GM21423 (cell line): ENCODE measurements around the gene HHAT.

Source experiments
- ATAC-seq: cut with Tn5 transposase; IDR thresholded peaks from one replicate; pipeline ENCODE4 v1.9.1; 2021; ENCODE audit warnings: mild to moderate bottlenecking, moderate library complexity; ENCODE audit not compliant: unreplicated experiment

HHAT gene

GRCh38 chr1:210328746-210329503 lies at the start of gene HHAT:
HHAT (plus strand) TSS chr1:210328902; CDS start chr1:210348976, 20,074 bp downstream.
- peak; percentile 54 for ATAC-seq

GRCh38 chr1:210280221-210280620 lies 48.5 kb upstream of the HHAT start:
- ATAC-seq: no peak

- no peak for ATAC-seq
Measured at GRCh38 chr1:210288116-210288515, 40.6 kb upstream of the HHAT start.

GRCh38 chr1:210289248-210289647 lies 39.5 kb upstream of the HHAT start:
- ATAC-seq: no peak

GRCh38 chr1:210291081-210291764 lies 37.5 kb upstream of the HHAT start:
- no peak for ATAC-seq

- no peak for ATAC-seq
Measured at GRCh38 chr1:210291786-210292230, 36.9 kb upstream of the HHAT start.

GRCh38 chr1:210292231-210292871 lies 36.4 kb upstream of the HHAT start:
- peak; percentile 70 for ATAC-seq

- ATAC-seq: no peak
Measured at GRCh38 chr1:210293171-210293607, 35.5 kb upstream of the HHAT start.

- no peak for ATAC-seq
Measured at GRCh38 chr1:210294999-210295745, 33.5 kb upstream of the HHAT start.

- no peak for ATAC-seq
Measured at GRCh38 chr1:210296682-210297081, 32.0 kb upstream of the HHAT start.

- no peak for ATAC-seq
Measured at GRCh38 chr1:210298296-210298695, 30.4 kb upstream of the HHAT start.

GRCh38 chr1:210298936-210299335 lies 29.8 kb upstream of the HHAT start:
- ATAC-seq: no peak

GRCh38 chr1:210299501-210299900 lies 29.2 kb upstream of the HHAT start:
- ATAC-seq: no peak

- no peak for ATAC-seq
Measured at GRCh38 chr1:210300923-210301614, 27.6 kb upstream of the HHAT start.

- ATAC-seq: no peak
Measured at GRCh38 chr1:210301615-210302000, 27.1 kb upstream of the HHAT start.

- no peak for ATAC-seq
Measured at GRCh38 chr1:210302501-210302900, 26.2 kb upstream of the HHAT start.

- no peak for ATAC-seq
Measured at GRCh38 chr1:210303391-210303790, 25.3 kb upstream of the HHAT start.

- no peak for ATAC-seq
Measured at GRCh38 chr1:210310562-210311153, 18.0 kb upstream of the HHAT start.

- no peak for ATAC-seq
Measured at GRCh38 chr1:210311726-210312493, 16.8 kb upstream of the HHAT start.
